K562 (cell line): ENCODE data around the gene KLK15. TPM values are rescaled to one million over a fixed set of nuclear protein-coding genes. Genes with fewer than 3 reads are reported as not detected.

Experiments
- ARID3A ChIP-seq: IDR thresholded peaks from 2 replicates; pipeline ENCODE4 v1.6.1; 2012; ENCODE audit warnings: low read depth, low read length, improper control_type of control experiment, borderline replicate concordance
- BMI1 ChIP-seq: fragments of 150-350 bp; IDR thresholded peaks from 2 replicates; pipeline ENCODE4 v1.6.1; 2014; ENCODE audit warnings: low read length
- BRD4 ChIP-seq: fragments of 200-600 bp; sonication (generic); IDR thresholded peaks from 2 replicates; pipeline ENCODE4 v1.6.1; 2017; ENCODE audit warnings: inconsistent platforms
- CHCHD3 ChIP-seq: fragments of 250-450 bp; sonication (Bioruptor Pico); IDR thresholded peaks from 2 replicates; pipeline ENCODE4 v2.1.2; 2022; ENCODE audit warnings: mild to moderate bottlenecking
- ETS2 ChIP-seq: IDR thresholded peaks from 2 replicates; pipeline ENCODE4 v1.6.1; 2016; ENCODE audit warnings: borderline replicate concordance, missing genetic modification characterization, mild to moderate bottlenecking, moderate library complexity, missing compliant biosample characterization; ENCODE audit not compliant: poor library complexity, severe bottlenecking
- FOSL1 ChIP-seq: fragments of 200-800 bp; sonication (Bioruptor generic); conservative IDR thresholded peaks from 2 replicates; pipeline ENCODE4 v1.6.1; 2016; ENCODE audit warnings: missing genetic modification characterization, missing compliant biosample characterization
- FOXK1 ChIP-seq: sonication (generic); formaldehyde crosslinking; IDR thresholded peaks from 2 replicates; pipeline ENCODE4 v1.8.0; 2022; ENCODE audit warnings: missing genetic modification reagents, mild to moderate bottlenecking, borderline replicate concordance
- GATAD2A ChIP-seq: fragments of 450-650 bp; IDR thresholded peaks from 2 replicates; pipeline ENCODE4 v1.6.1; 2017
- GTF2F1 ChIP-seq: IDR thresholded peaks from 2 replicates; pipeline ENCODE4 v1.6.1; 2011; ENCODE audit warnings: low read depth, low read length, improper control_type of control experiment
- HNRNPH1 ChIP-seq: fragments of 200-400 bp; formaldehyde crosslinking; optimal IDR thresholded peaks from 2 replicates; pipeline ENCODE3; 2017; ENCODE audit warnings: low read depth, mild to moderate bottlenecking, low read length, moderate library complexity
- JUNB ChIP-seq: fragments of 450-650 bp; formaldehyde crosslinking; conservative IDR thresholded peaks from 2 replicates; pipeline ENCODE4 v1.4.0; 2020; ENCODE audit warnings: mild to moderate bottlenecking
- JUND ChIP-seq, 2 experiments: IDR thresholded peaks; 2 replicates in 1 of 2; 3 replicates in 1 of 2; pipeline ENCODE4 v1.6.1; 2011; ENCODE audit warnings: borderline replicate concordance in 2 of 2, low read depth in 2 of 2, low read length in 2 of 2, improper control_type of control experiment in 1 of 2, missing biosample characterization in 1 of 2, missing genetic modification characterization in 1 of 2, missing genetic modification reagents in 1 of 2
- NR4A1 ChIP-seq, 2 experiments: fragments of 250-450 bp in 1 of 2; fragments of 450-650 bp in 1 of 2; sonication (Bioruptor Pico) in 1 of 2; IDR thresholded peaks; 2 replicates each; pipeline versions ENCODE4 v1.4.0 to v1.6.1; 2016 to 2020; ENCODE audit warnings: mild to moderate bottlenecking in 2 of 2, missing compliant biosample characterization in 1 of 2, missing genetic modification characterization in 1 of 2, moderate library complexity in 1 of 2
- NRF1 ChIP-seq, 2 experiments: fragments of 450-650 bp; IDR thresholded peaks in 1 of 2; conservative IDR thresholded peaks in 1 of 2; 2 replicates each; pipeline ENCODE4 v1.6.1; 2014; ENCODE audit warnings: mild to moderate bottlenecking in 2 of 2
- RBM17 ChIP-seq: fragments of 200-400 bp; formaldehyde crosslinking; IDR thresholded peaks from 2 replicates; pipeline ENCODE4 v1.6.1; 2017; ENCODE audit warnings: low read depth, mild to moderate bottlenecking, low read length, borderline replicate concordance
- THRAP3 ChIP-seq: fragments of 450-650 bp; IDR thresholded peaks from 2 replicates; pipeline ENCODE4 v1.6.1; 2016; ENCODE audit warnings: mild to moderate bottlenecking, inconsistent platforms, borderline replicate concordance
- TRIM24 ChIP-seq, 2 experiments: fragments of 450-650 bp; IDR thresholded peaks; 2 replicates each; pipeline ENCODE4 v1.6.1; 2016
- U2AF1 ChIP-seq: fragments of 200-400 bp; formaldehyde crosslinking; optimal IDR thresholded peaks from 2 replicates; pipeline ENCODE3; 2017; ENCODE audit warnings: mild to moderate bottlenecking, low read depth, low read length, moderate library complexity
- WHSC1 ChIP-seq: IDR thresholded peaks from one replicate; pipeline ENCODE4 v1.6.1; 2012; ENCODE audit warnings: low read length, control low read depth, inconsistent platforms
- ZEB2 ChIP-seq: fragments of 450-650 bp; IDR thresholded peaks from 2 replicates; pipeline ENCODE4 v1.6.1; 2016
- ZKSCAN1 ChIP-seq: fragments of 150-350 bp; IDR thresholded peaks from 2 replicates; pipeline ENCODE4 v1.6.1; 2016; ENCODE audit warnings: low read depth, low read length
- ZNF263 ChIP-seq: sonication (generic); formaldehyde crosslinking; IDR thresholded peaks from 2 replicates; pipeline ENCODE4 v1.8.0; 2022; ENCODE audit warnings: mild to moderate bottlenecking, missing genetic modification reagents, borderline replicate concordance
- ZNF384 ChIP-seq: IDR thresholded peaks from 2 replicates; pipeline ENCODE4 v1.6.1; 2012; ENCODE audit warnings: low read depth, low read length, improper control_type of control experiment
- ZNF41 ChIP-seq: fragments of 250-450 bp; sonication (Bioruptor Pico); conservative IDR thresholded peaks from 2 replicates; pipeline ENCODE4 v1.4.0; 2020; ENCODE audit warnings: mild to moderate bottlenecking
- ZNF699 ChIP-seq: fragments of 250-450 bp; sonication (Bioruptor Pico); IDR thresholded peaks from 2 replicates; pipeline ENCODE4 v1.8.0; 2021; ENCODE audit warnings: mild to moderate bottlenecking, moderate library complexity; ENCODE audit not compliant: insufficient replicate concordance
- polyA plus RNA-seq, 8 experiments: library from polyadenylated mRNA; depleted of rRNA in 4 of 8; stranded (reverse) in 5 of 8; unstranded in 3 of 8; fragments of >200 nt; fragmentation: Nextera tagmentation in 2 of 8; fragmentation: Illumina TruSeq in 1 of 8; extraction: Ambion mirVana in 2 of 8; extraction: Trizol in 1 of 8; gene quantifications; 2 replicates each; pipeline versions ENCODE4 v1.2.1 to v1.2.3, GENCODE V29; 2011 to 2014; ENCODE audit warnings: inconsistent platforms in 1 of 8, missing spikeins in 1 of 8
- total RNA-seq, 7 experiments: library from RNA; depleted of rRNA in 6 of 7; stranded (reverse); fragments of >200 nt in 6 of 7; fragmentation: Illumina TruSeq in 2 of 7; extraction: Trizol in 2 of 7; gene quantifications; 2 replicates each; pipeline versions ENCODE4 v1.2.1 to v1.2.3, GENCODE V29; 2011 to 2021; ENCODE audit warnings: low replicate concordance in 1 of 7
- TF ChIP-seq, protein P1 (sequence below): fragments of 200-800 bp; sonication (Bioruptor generic); IDR thresholded peaks from 2 replicates; pipeline ENCODE4 v1.6.1; 2017; ENCODE audit warnings: missing genetic modification characterization, missing compliant biosample characterization

KLK15 gene
- total and polyA plus RNA-seq, 9 of the 15 experiments (the other 6 are each of a cell fraction or from before 2014, with no cell fraction given): not detected

DNA sequence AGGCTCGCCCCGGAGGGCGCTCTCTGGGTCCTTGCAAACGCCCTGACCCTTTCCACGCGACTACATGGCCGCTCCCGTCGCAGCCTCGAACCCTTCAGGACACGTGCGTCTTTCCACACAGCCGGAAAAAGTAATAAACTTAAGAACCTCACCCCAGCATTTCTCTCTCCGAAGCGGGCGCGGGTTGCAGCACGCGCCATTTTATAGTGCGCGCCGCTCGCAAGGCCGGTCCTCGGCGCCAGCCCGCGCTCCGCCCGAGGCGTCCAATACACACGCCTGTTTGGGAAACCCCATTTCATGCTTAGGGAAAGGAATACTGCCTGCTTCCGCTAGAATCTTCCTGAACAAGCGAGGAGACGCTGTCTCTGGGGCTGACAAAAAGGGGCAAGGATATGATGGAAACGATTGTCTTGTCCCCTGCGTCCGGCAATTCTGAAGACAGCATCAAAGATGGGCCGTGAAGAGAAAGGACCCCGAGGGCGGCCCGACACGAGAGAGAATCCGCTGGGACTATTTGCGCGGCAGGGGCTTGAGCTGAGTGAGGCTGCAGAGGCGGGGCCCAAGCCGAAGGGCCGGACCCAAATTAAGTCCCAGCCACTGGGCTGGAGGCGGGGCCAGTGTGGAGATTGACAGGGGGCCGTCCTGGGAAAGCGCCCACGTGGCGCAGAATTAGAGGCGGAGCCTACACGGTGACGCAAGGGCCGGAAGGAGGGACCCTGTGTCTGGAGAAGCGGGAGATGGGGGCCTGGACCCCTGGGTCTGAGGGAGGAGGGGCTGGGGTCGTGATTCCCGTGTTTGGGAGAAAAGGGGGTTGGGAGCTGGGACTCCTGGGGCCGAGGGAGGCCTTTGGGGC is 28.7 kb downstream of the KLK15 start (continued):
- TF ChIP-seq U2AF1 (no peak), ZKSCAN1 (no peak), JUNB (CRISPR knock-in tag) (no peak), JUND (IDR thresholded peaks at IDR 0.05; ENCODE audit: borderline replicate concordance, low read depth, low read length) (peak; percentile 73), JUND (tag; IDR thresholded peaks at IDR 0.05; ENCODE audit: borderline replicate concordance, low read depth, low read length) (peak; percentile 13; the same call in 2 of the 3 replicates), GTF2F1 (peak; percentile 98), NR4A1 (CRISPR knock-in tag; IDR thresholded peaks at IDR 0.05) (no peak), NR4A1 (tag; IDR thresholded peaks at IDR 0.05) (no peak), THRAP3 (no peak), ZNF384 (no peak), NRF1 (conservative IDR thresholded peaks at IDR 0.05 in 1 of 2, IDR thresholded peaks at IDR 0.05 in 1 of 2) (peak; percentile 81 to 82), BRD4 (peak; percentile 53; the same call in 1 of the 2 replicates), WHSC1 (no peak), ARID3A (no peak), FOSL1 (no peak), ZEB2 (no peak), GATAD2A (peak; percentile 66; the same call in 1 of the 2 replicates), TRIM24 (IDR thresholded peaks at IDR 0.05) (no peak; a peak in 1 of 4 replicates), ZNF699 (CRISPR knock-in tag) (no peak), ZNF263 (CRISPR knock-in tag) (no peak), BMI1 (peak; percentile 39; the same call in 1 of the 2 replicates), HNRNPH1 (no peak), CHCHD3 (peak; percentile 91), ETS2 (tag) (no peak), ZNF41 (CRISPR knock-in tag) (no peak), FOXK1 (CRISPR knock-in tag) (no peak), RBM17 (no peak)
- TF ChIP-seq, protein P1, sequence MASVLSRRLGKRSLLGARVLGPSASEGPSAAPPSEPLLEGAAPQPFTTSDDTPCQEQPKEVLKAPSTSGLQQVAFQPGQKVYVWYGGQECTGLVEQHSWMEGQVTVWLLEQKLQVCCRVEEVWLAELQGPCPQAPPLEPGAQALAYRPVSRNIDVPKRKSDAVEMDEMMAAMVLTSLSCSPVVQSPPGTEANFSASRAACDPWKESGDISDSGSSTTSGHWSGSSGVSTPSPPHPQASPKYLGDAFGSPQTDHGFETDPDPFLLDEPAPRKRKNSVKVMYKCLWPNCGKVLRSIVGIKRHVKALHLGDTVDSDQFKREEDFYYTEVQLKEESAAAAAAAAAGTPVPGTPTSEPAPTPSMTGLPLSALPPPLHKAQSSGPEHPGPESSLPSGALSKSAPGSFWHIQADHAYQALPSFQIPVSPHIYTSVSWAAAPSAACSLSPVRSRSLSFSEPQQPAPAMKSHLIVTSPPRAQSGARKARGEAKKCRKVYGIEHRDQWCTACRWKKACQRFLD: peak; percentile 79; the same call in 1 of the 2 replicates
